ENCODE measurements around the gene OR1D5. TPM values are rescaled to one million over a fixed set of nuclear protein-coding genes. Genes with fewer than 3 reads are reported as not detected.

Gene OR1D5
- total and polyA plus RNA-seq, 2 of the 8 experiments (the other 6 are each of a cell fraction or from before 2014, with no cell fraction given): not detected

DNA sequence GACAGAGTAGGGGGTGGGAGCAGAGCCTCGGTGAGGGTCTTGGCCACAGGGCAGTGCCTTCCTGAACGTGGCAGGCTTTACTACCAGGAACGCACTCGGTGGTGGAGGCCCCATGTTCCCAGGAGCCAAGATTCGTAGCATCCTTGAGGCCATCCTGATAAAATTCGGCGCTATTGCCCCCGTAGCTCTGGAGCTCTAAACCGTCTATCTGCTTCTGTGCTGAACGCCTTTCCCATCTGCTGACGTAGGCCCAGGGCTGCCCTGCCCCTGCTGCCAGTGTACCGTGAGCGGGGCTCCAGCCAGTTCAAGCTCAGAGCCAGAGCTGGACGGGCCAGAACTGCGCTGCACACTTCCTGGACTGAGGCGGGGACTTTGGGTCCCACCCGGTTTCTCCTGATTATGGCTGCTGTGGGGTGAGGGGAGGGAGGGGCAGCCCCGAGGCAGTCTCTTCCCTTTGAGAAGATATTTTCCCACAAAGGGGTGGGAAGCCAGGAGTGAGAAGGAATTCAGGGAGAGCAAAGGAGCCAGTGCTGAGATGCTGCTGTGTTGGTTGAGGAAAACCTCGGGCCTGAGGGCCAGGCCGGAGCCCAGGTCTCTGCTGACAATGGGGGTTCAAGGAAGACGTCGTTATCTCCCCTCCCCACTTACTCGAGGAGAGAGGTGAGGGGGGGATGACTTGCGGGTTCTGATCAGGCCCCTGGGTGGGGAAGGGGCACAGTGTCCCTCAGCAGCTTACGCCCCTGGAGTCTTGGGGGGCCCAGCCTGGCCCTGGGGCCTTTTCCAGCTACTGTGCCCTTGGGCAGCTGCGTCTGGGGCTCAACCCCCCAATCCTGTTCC, 29.4 kb downstream of the OR1D5 start:
- no peaks in the 10 kb centered on the region for H3K27me3 ChIP-seq (replicated peaks in 1 of 4; ENCODE audit: control insufficient read depth in 3 of 4, extremely low read depth in 1 of 4, insufficient read depth in 3 of 4, low read length in 3 of 4)
- H3K4ac ChIP-seq (replicated peaks; ENCODE audit: insufficient read length, low read depth, low read length): no peak overlapping the region
- no peaks in the 10 kb centered on the region for H3K79me1 ChIP-seq (ENCODE audit: low read depth, low read length)
- peaks cover 2% of the 10 kb centered on the region in 2 experiments for H4K20me1 ChIP-seq (replicated peaks in 1 of 2; ENCODE audit: control insufficient read depth in 1 of 2, insufficient read depth in 2 of 2, low read length in 2 of 2)
- no peak overlapping the region for H2BK20ac ChIP-seq (ENCODE audit: low read length)
- H3K14ac ChIP-seq (ENCODE audit: insufficient read length): no peak overlapping the region
- no peak overlapping the region for H2BK15ac ChIP-seq (ENCODE audit: low read length)
- no peak overlapping the region for H3K4me3 ChIP-seq (ENCODE audit: extremely low read depth in 1 of 4, insufficient read depth in 2 of 4, low read depth in 3 of 4, low read length in 4 of 4)
- no peaks in the 10 kb centered on the region for H3K9me3 ChIP-seq (ENCODE audit: insufficient read depth in 2 of 2, low read depth in 1 of 2, low read length in 1 of 2)
- peaks cover 0 to 14% (median 12%) of the 10 kb centered on the region in 4 experiments; a peak in 4 of 8 replicates for H3K36me3 ChIP-seq (ENCODE audit: control insufficient read depth in 2 of 4, insufficient read depth in 4 of 4, low read length in 3 of 4)
- no peaks in the 10 kb centered on the region for H3K79me2 ChIP-seq (ENCODE audit: control insufficient read depth in 1 of 2, insufficient read depth in 2 of 2, low read length in 2 of 2)
- no peak overlapping the region for H3K56ac ChIP-seq (replicated peaks; ENCODE audit: insufficient read length, low read depth, low read length)
- no peaks in the 10 kb centered on the region; a peak in 1 of 7 replicates for H3K4me1 ChIP-seq (replicated peaks in 1 of 4; ENCODE audit: control insufficient read depth in 3 of 4, insufficient read depth in 4 of 4, low read length in 3 of 4)
- H4K5ac ChIP-seq (ENCODE audit: insufficient read length, low read depth, low read length): no peak overlapping the region
- ChIA-PET CTCF (ENCODE audit: partially characterized antibody) (interaction anchor here (0.6 to 0.8 kb wide), 3 partner anchors 11 to 793 kb away, joined by 3 read pairs; no protein-coding TSS in a partner anchor), POLR2A (ENCODE audit: partially characterized antibody) (interaction anchor here (0.6 kb wide), 1 partner anchor 19 kb away, joined by 3 read pairs; no protein-coding TSS in a partner anchor)
- no peak overlapping the region for H4K91ac ChIP-seq (replicated peaks; ENCODE audit: insufficient read length, low read length)
- no peak overlapping the region; the same call in 1 of the 2 replicates for H2BK5ac ChIP-seq (ENCODE audit: low read depth, low read length)
- no peak overlapping the region for H2BK120ac ChIP-seq (replicated peaks; ENCODE audit: low read depth, low read length)
- no peak overlapping the region for H3K9ac ChIP-seq (replicated peaks in 1 of 4; ENCODE audit: extremely low read depth in 1 of 4, low read depth in 3 of 4, low read length in 3 of 4)
- H3K18ac ChIP-seq (ENCODE audit: extremely low read depth, low read length): no peak overlapping the region
- no peak overlapping the region for H3K27ac ChIP-seq (ENCODE audit: low read depth, low read length)
- H2BK12ac ChIP-seq (ENCODE audit: low read depth, low read length): no peak overlapping the region
- H3K23ac ChIP-seq (ENCODE audit: insufficient read length): no peak overlapping the region
- no peak overlapping the region for H3K4me2 ChIP-seq (ENCODE audit: insufficient read depth in 1 of 2, low read depth in 2 of 2, low read length in 2 of 2)
- H3K23me2 ChIP-seq (ENCODE audit: low read depth, low read length): no peaks in the 10 kb centered on the region
- no peak overlapping the region for H2AK5ac ChIP-seq (ENCODE audit: low read depth, low read length)
- H4K8ac ChIP-seq (ENCODE audit: extremely low read depth, insufficient read depth, low read length): peak overlapping the region; percentile 35; the same call in 1 of the 2 replicates
- WGBS, 2 experiments (ENCODE audit: extremely low coverage in 1 of 2, insufficient coverage in 1 of 2, insufficient read length in 1 of 2, insufficient replicate concordance in 2 of 2, low coverage in 1 of 2, low lambda C conversion rate in 2 of 2, missing lambda C conversion rate in 1 of 2): 91% methylated on average over 25 of the region's 26 CpGs; no CpG with 5 or more reads in 1 of the 2 experiments
- no peak overlapping the region for H2AFZ ChIP-seq (ENCODE audit: low read length)
- DNase-seq (ENCODE audit: low read depth in 1 of 2, low spot score in 2 of 2) (peak in 1 of 2 experiments; percentile 36), FAIRE-seq (no peak)
- TF ChIP-seq SP1 (IDR thresholded peaks at IDR 0.05; ENCODE audit: low read depth, low read length): no peak
